ENCODE measurements around the gene ABHD14A.

GRCh38 chr3:51941798-51942602, 32.9 kb upstream of the ABHD14A start, which contains the start of the genes PARP3 and RRP9:
- peak; percentile 91 to 98 for TF ChIP-seq POLR2AphosphoS5 (IDR thresholded peaks at IDR 0.05; ENCODE audit: insufficient read depth in 1 of 2, low read depth in 1 of 2)
- TF ChIP-seq, protein P1, sequence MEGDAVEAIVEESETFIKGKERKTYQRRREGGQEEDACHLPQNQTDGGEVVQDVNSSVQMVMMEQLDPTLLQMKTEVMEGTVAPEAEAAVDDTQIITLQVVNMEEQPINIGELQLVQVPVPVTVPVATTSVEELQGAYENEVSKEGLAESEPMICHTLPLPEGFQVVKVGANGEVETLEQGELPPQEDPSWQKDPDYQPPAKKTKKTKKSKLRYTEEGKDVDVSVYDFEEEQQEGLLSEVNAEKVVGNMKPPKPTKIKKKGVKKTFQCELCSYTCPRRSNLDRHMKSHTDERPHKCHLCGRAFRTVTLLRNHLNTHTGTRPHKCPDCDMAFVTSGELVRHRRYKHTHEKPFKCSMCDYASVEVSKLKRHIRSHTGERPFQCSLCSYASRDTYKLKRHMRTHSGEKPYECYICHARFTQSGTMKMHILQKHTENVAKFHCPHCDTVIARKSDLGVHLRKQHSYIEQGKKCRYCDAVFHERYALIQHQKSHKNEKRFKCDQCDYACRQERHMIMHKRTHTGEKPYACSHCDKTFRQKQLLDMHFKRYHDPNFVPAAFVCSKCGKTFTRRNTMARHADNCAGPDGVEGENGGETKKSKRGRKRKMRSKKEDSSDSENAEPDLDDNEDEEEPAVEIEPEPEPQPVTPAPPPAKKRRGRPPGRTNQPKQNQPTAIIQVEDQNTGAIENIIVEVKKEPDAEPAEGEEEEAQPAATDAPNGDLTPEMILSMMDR (IDR thresholded peaks at IDR 0.05) = peak; percentile 98 to 100 (median 99)

Data from vagina (tissue), 2 donors.